Astrocyte (in vitro differentiated cells and primary cell): ENCODE results near the gene SLC22A4. TPM values are rescaled to one million over a fixed set of nuclear protein-coding genes. Genes with fewer than 3 reads are reported as not detected.

ENCODE experiments used
- DNase-seq: peaks from one replicate; pipeline ENCODE4 v3.0.0-alpha.2; 2010; ENCODE audit warnings: low read depth
- FAIRE-seq: peaks from 2 replicates; lab custom pipeline; 2011; peaks lifted over from hg19 to GRCh38; lab: Jason Lieb, UNC
- H2AFZ ChIP-seq: 2 replicates; pipeline ENCODE4 v1.6.0; 2012; ENCODE audit warnings: low read depth, low read length, inconsistent platforms
- H3K27ac ChIP-seq: 2 replicates; pipeline ENCODE4 v1.5.1; 2011; ENCODE audit warnings: low read depth, low read length, inconsistent platforms
- H3K27me3 ChIP-seq: 2 replicates; pipeline ENCODE4 v1.6.0; 2011; ENCODE audit warnings: low read length, inconsistent platforms; ENCODE audit not compliant: insufficient read depth
- H3K36me3 ChIP-seq: 2 replicates; pipeline ENCODE4 v1.5.1; 2011; ENCODE audit warnings: low read length, inconsistent platforms; ENCODE audit not compliant: insufficient read depth
- H3K4me1 ChIP-seq: 2 replicates; pipeline ENCODE4 v1.5.1; 2011; ENCODE audit warnings: low read length, inconsistent platforms; ENCODE audit not compliant: insufficient read depth
- H3K4me2 ChIP-seq: 2 replicates; pipeline ENCODE4 v1.6.0; 2012; ENCODE audit warnings: low read length, inconsistent platforms
- H3K4me3 ChIP-seq: 2 replicates; pipeline ENCODE4 v1.5.1; 2011; ENCODE audit warnings: low read depth, mild to moderate bottlenecking, low read length, inconsistent platforms; ENCODE audit not compliant: insufficient read depth
- H3K79me2 ChIP-seq: 2 replicates; pipeline ENCODE4 v1.6.0; 2012; ENCODE audit warnings: mild to moderate bottlenecking, low read length, inconsistent platforms; ENCODE audit not compliant: insufficient read depth
- H3K9ac ChIP-seq: 2 replicates; pipeline ENCODE4 v1.6.0; 2012; ENCODE audit warnings: mild to moderate bottlenecking, low read length, inconsistent platforms
- H3K9me3 ChIP-seq: 2 replicates; pipeline ENCODE4 v1.5.1; 2012; ENCODE audit warnings: low read depth, mild to moderate bottlenecking, low read length, inconsistent platforms; ENCODE audit not compliant: insufficient read depth
- H4K20me1 ChIP-seq: 2 replicates; pipeline ENCODE4 v1.6.0; 2012; ENCODE audit warnings: low read length, inconsistent platforms; ENCODE audit not compliant: insufficient read depth
- H3K27ac Mint-ChIP-seq: one replicate; pipeline ENCODE4 v1.8.0; 2021; ENCODE audit warnings: mild to moderate bottlenecking, mixed read lengths; ENCODE audit not compliant: unreplicated experiment
- H3K27me3 Mint-ChIP-seq: one replicate; pipeline ENCODE4 v1.8.0; 2021; ENCODE audit warnings: low read depth, mixed read lengths; ENCODE audit not compliant: unreplicated experiment
- H3K36me3 Mint-ChIP-seq: one replicate; pipeline ENCODE4 v1.8.0; 2021; ENCODE audit warnings: low read depth, mixed read lengths; ENCODE audit not compliant: unreplicated experiment
- H3K4me1 Mint-ChIP-seq: one replicate; pipeline ENCODE4 v1.8.0; 2021; ENCODE audit warnings: low read depth, mixed read lengths; ENCODE audit not compliant: unreplicated experiment
- H3K4me3 Mint-ChIP-seq: one replicate; pipeline ENCODE4 v1.8.0; 2021; ENCODE audit warnings: mild to moderate bottlenecking, moderate library complexity, mixed read lengths; ENCODE audit not compliant: unreplicated experiment
- H3K9me3 Mint-ChIP-seq: one replicate; pipeline ENCODE4 v1.8.0; 2021; ENCODE audit warnings: mild to moderate bottlenecking, mixed read lengths; ENCODE audit not compliant: unreplicated experiment
- EZH2 ChIP-seq: IDR thresholded peaks from 2 replicates; pipeline ENCODE4 v1.6.1; 2012; ENCODE audit warnings: mild to moderate bottlenecking, low read length, inconsistent platforms; ENCODE audit not compliant: insufficient read depth
- total RNA-seq: library from RNA; stranded (reverse); gene quantifications from 2 replicates; pipeline ENCODE4 v1.2.1, GENCODE V29; 2021
- TF ChIP-seq, protein P1 (sequence below): IDR thresholded peaks from 2 replicates; pipeline ENCODE4 v1.5.1; 2011; ENCODE audit warnings: low read depth, mild to moderate bottlenecking, inconsistent platforms, low read length, moderate library complexity; ENCODE audit not compliant: insufficient read depth

SLC22A4 gene
- total RNA-seq, 1 donor from 2014 or later: 4.5 TPM

DNA sequence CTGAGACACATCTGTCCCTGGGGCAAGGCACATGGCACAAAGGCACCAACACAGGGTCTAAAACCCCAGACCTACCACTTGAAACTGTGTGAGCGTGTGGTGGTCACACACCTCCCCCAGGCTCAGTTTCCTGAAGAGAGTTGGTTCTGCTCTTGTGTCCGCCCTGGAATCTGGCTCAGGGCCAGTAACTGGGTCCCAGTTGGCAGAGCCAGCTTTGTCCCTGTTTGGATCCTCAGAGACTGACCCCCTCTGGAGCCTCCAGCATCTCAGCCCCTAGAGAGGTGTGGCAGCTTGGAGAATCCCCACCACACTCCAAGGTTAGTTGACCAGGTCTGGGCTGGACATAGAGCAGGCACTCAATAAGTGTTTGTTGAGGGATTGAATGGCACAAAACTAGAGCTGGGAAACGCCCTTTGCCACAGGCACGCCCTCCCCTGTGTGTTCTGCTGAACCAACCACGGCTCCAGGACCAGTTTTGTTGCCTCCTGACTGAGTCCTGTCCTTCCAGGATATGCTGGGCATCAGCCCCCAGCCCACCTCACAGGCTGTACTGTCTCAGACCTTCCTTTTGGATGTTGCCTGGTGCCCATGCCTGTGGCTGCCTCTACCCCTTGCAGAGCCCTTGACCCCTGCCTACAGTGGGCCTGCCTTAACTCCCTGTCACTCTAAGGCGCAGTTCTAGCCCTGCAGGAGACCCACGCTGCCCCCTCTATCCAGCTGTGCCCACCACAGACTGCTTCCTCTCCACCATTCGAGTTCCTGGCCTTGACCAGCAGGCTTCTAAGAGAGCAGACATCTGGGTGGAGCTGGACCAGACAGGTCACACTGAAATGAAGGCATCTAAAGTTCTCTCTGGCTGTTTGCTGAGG lies 40.5 kb upstream of the SLC22A4 start:
- Histone ChIP-seq H3K9ac (no peak overlapping the region), H2AFZ (no peak overlapping the region), H4K20me1 (no peaks in the 10 kb centered on the region), H3K36me3 (no peaks in the 10 kb centered on the region), H3K4me3 (no peak overlapping the region), H3K4me1 (peaks cover 18% of the 10 kb centered on the region), H3K27me3 (no peaks in the 10 kb centered on the region), H3K79me2 (peaks cover 18% of the 10 kb centered on the region), H3K27ac (no peak overlapping the region), H3K4me2 (no peak overlapping the region), H3K9me3 (no peaks in the 10 kb centered on the region)
- peaks cover 4% of the 10 kb centered on the region for H3K4me1 Mint-ChIP-seq
- H3K36me3 Mint-ChIP-seq: peaks cover 1% of the 10 kb centered on the region
- H3K9me3 Mint-ChIP-seq: peaks cover 3% of the 10 kb centered on the region
- H3K4me3 Mint-ChIP-seq: no peak overlapping the region
- TF ChIP-seq, protein P1, sequence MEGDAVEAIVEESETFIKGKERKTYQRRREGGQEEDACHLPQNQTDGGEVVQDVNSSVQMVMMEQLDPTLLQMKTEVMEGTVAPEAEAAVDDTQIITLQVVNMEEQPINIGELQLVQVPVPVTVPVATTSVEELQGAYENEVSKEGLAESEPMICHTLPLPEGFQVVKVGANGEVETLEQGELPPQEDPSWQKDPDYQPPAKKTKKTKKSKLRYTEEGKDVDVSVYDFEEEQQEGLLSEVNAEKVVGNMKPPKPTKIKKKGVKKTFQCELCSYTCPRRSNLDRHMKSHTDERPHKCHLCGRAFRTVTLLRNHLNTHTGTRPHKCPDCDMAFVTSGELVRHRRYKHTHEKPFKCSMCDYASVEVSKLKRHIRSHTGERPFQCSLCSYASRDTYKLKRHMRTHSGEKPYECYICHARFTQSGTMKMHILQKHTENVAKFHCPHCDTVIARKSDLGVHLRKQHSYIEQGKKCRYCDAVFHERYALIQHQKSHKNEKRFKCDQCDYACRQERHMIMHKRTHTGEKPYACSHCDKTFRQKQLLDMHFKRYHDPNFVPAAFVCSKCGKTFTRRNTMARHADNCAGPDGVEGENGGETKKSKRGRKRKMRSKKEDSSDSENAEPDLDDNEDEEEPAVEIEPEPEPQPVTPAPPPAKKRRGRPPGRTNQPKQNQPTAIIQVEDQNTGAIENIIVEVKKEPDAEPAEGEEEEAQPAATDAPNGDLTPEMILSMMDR: no peak
- TF ChIP-seq EZH2: no peak
- H3K27ac Mint-ChIP-seq: no peak overlapping the region
- FAIRE-seq: no peak
- no peak for DNase-seq
- peaks cover 4% of the 10 kb centered on the region for H3K27me3 Mint-ChIP-seq

DNA sequence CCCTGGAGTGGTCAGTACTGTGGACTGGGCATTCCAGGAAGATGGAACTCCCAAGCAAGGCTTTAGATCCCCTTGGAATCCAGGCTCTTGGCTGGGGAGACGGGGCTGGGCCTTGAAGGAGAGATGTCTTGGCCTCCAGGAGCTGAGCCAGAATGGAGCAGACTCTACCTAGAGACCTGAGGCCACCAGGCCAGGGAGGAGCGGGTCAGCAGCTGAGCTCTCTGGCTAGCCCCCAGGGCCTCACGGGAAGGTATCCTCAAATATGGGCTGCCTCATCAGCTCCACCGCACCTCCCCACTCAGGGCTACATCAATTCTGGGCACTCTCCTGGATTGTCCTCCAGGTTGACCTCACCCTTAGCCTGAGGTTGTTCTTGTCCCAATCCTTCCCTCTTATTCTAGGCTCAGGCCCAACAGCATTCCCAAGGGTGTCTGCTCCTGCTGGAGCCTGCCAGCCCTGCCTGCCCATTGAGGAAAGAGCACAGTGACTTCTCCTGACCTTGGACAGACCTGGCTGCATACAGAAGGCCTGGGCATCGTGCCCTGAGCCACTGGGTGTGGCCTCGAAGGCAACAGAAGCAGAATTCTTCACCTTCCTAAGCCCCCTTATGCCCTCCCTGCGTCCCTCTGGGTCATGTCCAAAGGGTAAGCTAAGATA lies 39.7 kb upstream of the SLC22A4 start:
- no peak overlapping the region for H3K4me3 ChIP-seq
- FAIRE-seq (no peak), DNase-seq (no peak)
- no peaks in the 10 kb centered on the region for H3K27me3 ChIP-seq
- H3K27me3 Mint-ChIP-seq: peaks cover 4% of the 10 kb centered on the region
- no peak overlapping the region for H3K9ac ChIP-seq
- peaks cover 25% of the 10 kb centered on the region for H3K4me1 ChIP-seq
- H3K27ac Mint-ChIP-seq: no peak overlapping the region
- H3K4me2 ChIP-seq: no peak overlapping the region
- H3K4me1 Mint-ChIP-seq: peaks cover 9% of the 10 kb centered on the region
- H3K4me3 Mint-ChIP-seq: no peak overlapping the region
- H3K9me3 ChIP-seq: no peaks in the 10 kb centered on the region
- H3K27ac ChIP-seq: no peak overlapping the region
- H4K20me1 ChIP-seq: peaks cover 2% of the 10 kb centered on the region
- H3K36me3 ChIP-seq: no peaks in the 10 kb centered on the region
- peaks cover 25% of the 10 kb centered on the region for H3K79me2 ChIP-seq
- H2AFZ ChIP-seq: no peak overlapping the region
- H3K9me3 Mint-ChIP-seq: peaks cover 3% of the 10 kb centered on the region
- H3K36me3 Mint-ChIP-seq: peaks cover 1% of the 10 kb centered on the region
- TF ChIP-seq EZH2: no peak
- TF ChIP-seq, protein P1: no peak
